ENCODE results near the gene CRY2. TPM values are rescaled to one million over a fixed set of nuclear protein-coding genes. Genes with fewer than 3 reads are reported as not detected.
A peak's percentile ranks its signal among the peaks of the same experiment; 100 is the strongest.

CRY2 gene
- total RNA-seq, 3 donors from 2014 or later, result 26.0 to 52.0 (median 28.8) TPM

DNA sequence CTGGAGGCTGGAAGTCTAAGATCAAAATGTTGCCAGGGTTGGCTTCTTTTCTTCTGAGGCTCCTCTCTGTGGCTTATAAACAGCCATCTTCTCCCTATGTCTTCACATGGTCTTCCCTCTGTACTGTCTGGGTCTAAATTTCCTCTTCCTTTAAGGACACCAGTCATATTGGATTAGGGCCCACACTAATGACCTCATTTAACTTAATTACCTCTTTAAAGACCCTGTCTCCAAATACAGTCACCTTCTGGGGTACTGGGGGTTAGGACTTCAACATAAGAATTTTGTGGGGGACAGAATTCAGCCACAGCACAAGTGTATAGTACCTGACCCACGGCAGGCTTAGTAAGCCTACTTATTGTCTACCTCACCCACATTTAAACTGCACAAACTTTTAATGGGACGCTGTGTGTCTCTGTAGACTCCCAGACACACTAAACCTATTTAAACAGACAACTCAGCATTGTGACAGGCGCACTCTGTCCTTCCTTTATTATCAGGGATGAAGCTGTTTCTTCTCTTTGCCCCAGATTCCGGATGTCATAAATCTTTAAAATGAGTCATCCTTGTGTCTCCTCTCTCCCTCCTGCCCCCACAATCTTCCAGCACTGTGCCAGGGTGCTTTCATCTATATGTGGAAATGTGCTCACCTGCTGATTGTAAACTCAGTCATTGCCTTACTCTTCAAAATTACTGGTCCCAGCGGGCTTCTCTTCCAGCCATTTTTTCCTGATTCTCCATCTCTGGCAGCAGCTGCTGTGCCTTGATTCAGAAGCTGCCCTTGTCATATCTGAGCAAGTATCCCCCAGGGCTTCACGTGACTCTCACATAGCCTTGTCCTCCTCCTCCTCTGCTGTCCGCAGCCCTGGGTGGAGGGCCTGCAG is 32.8 kb downstream of the CRY2 start:
- H3K36me3 ChIP-seq (ENCODE audit: low read depth), result no peaks in the 10 kb centered on the region
- H3K9me3 ChIP-seq, result no peaks in the 10 kb centered on the region
- intact Hi-C loops (cut with DNase I, micrococcal nuclease), result no loop called here
- TF ChIP-seq, protein P1, sequence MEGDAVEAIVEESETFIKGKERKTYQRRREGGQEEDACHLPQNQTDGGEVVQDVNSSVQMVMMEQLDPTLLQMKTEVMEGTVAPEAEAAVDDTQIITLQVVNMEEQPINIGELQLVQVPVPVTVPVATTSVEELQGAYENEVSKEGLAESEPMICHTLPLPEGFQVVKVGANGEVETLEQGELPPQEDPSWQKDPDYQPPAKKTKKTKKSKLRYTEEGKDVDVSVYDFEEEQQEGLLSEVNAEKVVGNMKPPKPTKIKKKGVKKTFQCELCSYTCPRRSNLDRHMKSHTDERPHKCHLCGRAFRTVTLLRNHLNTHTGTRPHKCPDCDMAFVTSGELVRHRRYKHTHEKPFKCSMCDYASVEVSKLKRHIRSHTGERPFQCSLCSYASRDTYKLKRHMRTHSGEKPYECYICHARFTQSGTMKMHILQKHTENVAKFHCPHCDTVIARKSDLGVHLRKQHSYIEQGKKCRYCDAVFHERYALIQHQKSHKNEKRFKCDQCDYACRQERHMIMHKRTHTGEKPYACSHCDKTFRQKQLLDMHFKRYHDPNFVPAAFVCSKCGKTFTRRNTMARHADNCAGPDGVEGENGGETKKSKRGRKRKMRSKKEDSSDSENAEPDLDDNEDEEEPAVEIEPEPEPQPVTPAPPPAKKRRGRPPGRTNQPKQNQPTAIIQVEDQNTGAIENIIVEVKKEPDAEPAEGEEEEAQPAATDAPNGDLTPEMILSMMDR (IDR thresholded peaks at IDR 0.05), result no peak
- ATAC-seq (no peak), DNase-seq (no peak)
- no peak overlapping the region for H3K4me3 ChIP-seq
- no peaks in the 10 kb centered on the region for H3K4me1 ChIP-seq (ENCODE audit: low read depth)

DNA sequence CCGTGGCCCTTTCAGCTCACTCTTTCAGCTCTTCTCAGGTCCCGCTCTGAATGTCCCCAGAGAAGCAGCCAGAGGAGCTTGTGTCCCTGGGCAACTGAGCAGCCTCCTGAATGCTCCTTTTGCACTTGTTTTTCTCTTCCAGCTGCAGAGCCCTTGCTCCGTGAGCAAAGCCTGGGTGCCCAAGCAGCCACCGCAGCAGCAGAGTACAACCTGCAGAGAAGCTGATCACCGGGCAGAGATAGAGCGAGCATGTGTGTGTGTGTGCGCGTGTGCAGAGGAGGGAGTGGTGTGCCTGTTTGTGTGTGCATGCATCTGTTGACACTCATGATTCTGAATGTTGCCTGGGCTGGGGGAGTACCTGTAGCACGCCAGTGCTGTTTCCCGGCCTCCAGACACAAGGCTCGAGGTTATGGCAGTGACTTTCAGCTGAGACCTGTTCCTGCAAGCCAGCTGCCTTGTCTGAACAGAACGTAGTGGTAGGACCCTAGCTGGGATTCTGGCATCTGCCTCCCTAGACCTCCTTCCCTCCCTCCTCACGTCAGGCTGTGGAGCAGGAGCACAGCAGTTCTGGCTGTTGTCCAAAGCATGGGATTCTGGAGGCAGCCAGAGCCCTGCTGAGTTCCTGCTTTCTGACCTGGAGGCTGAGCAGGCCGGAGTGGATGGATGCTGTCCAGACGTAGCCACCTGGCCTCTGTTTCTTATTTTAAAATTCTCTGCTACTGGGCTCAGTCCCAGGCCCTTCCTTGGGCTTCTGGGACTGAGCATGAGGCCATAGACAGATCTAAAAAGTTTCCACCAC is 33.7 kb downstream of the CRY2 start:
- DNase-seq (no peak), ATAC-seq (no peak)
- TF ChIP-seq, protein P1 (IDR thresholded peaks at IDR 0.05), result no peak
- no peaks in the 10 kb centered on the region for H3K9me3 ChIP-seq
- peaks cover 3% of the 10 kb centered on the region for H3K4me1 ChIP-seq (ENCODE audit: low read depth)
- no peaks in the 10 kb centered on the region for H3K36me3 ChIP-seq (ENCODE audit: low read depth)
- intact Hi-C loops (cut with DNase I, micrococcal nuclease), result no loop called here
- H3K4me3 ChIP-seq, result no peak overlapping the region

DNA sequence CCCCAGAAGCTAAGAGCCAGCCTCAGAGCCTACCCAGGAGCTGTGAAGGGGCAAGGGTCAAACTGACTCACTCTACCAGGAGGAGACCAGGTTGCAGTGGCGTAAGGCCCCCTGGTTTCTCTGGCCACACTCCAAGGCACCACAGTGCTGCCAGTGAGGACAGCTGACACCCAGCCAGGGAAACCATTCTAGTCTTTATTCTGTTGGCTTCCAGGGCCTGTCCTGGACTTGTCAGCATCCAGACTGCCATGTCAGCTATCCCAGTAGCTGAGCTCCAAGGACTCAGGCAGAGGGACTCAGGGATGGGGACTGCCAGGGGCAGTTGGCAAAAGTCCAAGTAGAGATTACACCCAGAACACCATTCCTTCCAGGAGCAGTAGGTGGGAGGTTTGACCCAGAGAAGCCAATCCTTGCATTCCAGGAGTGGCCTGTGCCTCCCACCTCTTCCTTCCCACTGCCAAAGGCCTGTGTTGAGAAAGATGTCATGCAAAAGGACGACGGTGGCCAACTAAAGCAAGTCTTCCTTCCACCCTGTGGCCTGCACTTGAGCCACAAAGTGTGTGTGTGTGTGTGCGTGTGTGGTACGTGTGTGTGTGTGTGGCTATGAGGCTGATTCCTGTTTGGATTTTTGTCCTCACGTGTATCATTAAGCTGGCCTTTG is 34.6 kb downstream of the CRY2 start:
- intact Hi-C loops (cut with DNase I, micrococcal nuclease), result no loop called here
- Histone ChIP-seq H3K4me3 (no peak overlapping the region), H3K9me3 (no peaks in the 10 kb centered on the region), H3K36me3 (ENCODE audit: low read depth) (no peaks in the 10 kb centered on the region), H3K4me1 (ENCODE audit: low read depth) (peaks cover 5% of the 10 kb centered on the region)
- TF ChIP-seq, protein P1 (IDR thresholded peaks at IDR 0.05), result no peak
- no peak for ATAC-seq
- DNase-seq, result no peak

DNA sequence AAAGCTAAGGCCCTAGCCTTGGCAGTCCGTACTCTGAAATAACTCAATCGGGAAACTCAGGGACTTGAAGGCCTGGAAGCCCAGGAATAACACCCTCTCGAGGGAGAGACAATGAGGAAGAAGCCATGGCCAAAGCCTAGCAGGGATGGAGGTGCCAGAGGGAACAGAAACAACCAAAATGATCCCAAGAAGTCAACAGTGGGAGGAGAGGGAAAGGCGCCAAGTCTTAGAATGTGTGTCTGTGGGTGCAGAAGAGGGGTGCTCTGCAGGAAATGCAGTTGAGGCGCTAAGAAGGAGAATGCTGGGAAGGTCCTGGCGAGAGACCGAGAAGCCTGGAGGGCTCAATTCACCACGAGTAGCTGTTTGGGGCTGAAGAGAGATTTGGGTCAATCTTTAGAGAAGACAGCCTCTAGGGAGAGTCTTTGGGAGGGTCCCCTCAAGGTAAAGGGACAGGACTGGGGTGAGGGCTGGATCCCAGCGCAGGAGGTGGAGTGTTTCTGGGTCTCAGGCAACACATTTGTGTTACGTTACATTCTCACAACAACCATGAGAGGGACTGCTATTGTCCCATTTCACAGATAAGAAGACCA is 37.4 kb downstream of the CRY2 start:
- intact Hi-C loops (cut with DNase I, micrococcal nuclease), result no loop called here
- DNase-seq (no peak), ATAC-seq (no peak)
- H3K4me3 ChIP-seq, result no peak overlapping the region
- peaks cover 5% of the 10 kb centered on the region for H3K4me1 ChIP-seq (ENCODE audit: low read depth)
- no peaks in the 10 kb centered on the region for H3K36me3 ChIP-seq (ENCODE audit: low read depth)
- TF ChIP-seq, protein P1 (IDR thresholded peaks at IDR 0.05), result no peak
- H3K9me3 ChIP-seq, result no peaks in the 10 kb centered on the region

DNA sequence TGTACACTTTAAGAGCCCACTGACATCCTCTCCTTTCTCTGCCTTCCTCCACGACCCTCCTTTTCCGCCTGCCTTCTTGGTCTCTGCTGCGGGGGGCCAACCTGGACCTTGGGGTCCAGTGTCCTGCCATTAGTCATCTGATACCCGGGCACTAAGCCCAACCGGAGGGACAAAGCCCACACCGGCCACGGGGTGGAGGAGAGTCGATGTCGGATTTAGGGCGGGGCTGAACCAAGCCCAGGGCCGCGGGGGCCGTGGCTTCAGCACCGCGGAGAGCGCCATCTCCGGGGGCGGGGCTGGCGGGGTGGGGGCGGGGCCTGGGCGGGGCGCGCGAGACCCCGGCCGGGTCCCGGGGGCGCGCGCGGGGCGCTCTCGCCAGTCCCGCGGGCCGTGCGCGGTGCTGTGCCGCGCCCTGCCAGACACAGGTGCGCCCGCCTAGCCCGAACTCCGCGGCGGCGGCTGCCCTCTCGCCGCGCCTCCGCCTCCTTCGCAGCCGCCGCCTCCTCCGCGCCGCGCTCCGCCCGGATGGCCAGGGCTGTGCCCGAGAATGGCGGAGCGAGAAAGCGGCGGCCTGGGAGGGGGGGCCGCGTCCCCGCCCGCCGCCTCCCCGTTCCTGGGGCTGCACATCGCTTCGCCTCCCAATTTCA is 38.1 kb downstream of the CRY2 start, which contains the start of gene MAPK8IP1:
Gene MAPK8IP1 (plus strand): TSS at position 378 of the 647 bp plus-strand sequence. CDS start 170 bp downstream, at position 548.
- H3K36me3 ChIP-seq (ENCODE audit: low read depth), result no peaks in the 10 kb centered on the region
- no peaks in the 10 kb centered on the region for H3K9me3 ChIP-seq
- peak; percentile 61 to 75 (median 64) for DNase-seq
- peak; percentile 87 for ATAC-seq
- no peak within 1 kb of the TSS for H3K4me3 ChIP-seq
- peaks cover 5% of the 10 kb centered on the region for H3K4me1 ChIP-seq (ENCODE audit: low read depth)
- TF ChIP-seq, protein P1 (IDR thresholded peaks at IDR 0.05), result no peak
- intact Hi-C loops (cut with DNase I, micrococcal nuclease), result no loop called here

Data from mucosa of descending colon (tissue), 3 donors.